K562 (cell line): Measurements from ENCODE around the gene CAMK1D. TPM values are rescaled to one million over a fixed set of nuclear protein-coding genes. Genes with fewer than 3 reads are reported as not detected.

ENCODE experiments used
- CBX8 ChIP-seq: fragments of 200-600 bp; sonication (generic); IDR thresholded peaks from 2 replicates; pipeline ENCODE4 v1.6.1; 2012; ENCODE audit warnings: borderline replicate concordance, mixed run types, low read depth, mild to moderate bottlenecking, moderate library complexity, mixed read lengths, low read length, control low read depth, inconsistent platforms; ENCODE audit not compliant: poor library complexity, severe bottlenecking; ENCODE audit errors: extremely low read depth
- RAD21 ChIP-seq, 2 experiments: fragments of 250-450 bp in 1 of 2; fragments of 450-650 bp in 1 of 2; sonication (Bioruptor Pico) in 1 of 2; formaldehyde crosslinking in 1 of 2; IDR thresholded peaks in 1 of 2; conservative IDR thresholded peaks in 1 of 2; 2 replicates each; pipeline versions ENCODE4 v1.4.0 to v1.8.0; 2020 to 2022; ENCODE audit warnings: mild to moderate bottlenecking in 2 of 2, moderate library complexity in 1 of 2
- polyA plus RNA-seq, 8 experiments: library from polyadenylated mRNA; depleted of rRNA in 4 of 8; stranded (reverse) in 5 of 8; unstranded in 3 of 8; fragments of >200 nt; fragmentation: Nextera tagmentation in 2 of 8; fragmentation: Illumina TruSeq in 1 of 8; extraction: Ambion mirVana in 2 of 8; extraction: Trizol in 1 of 8; gene quantifications; 2 replicates each; pipeline versions ENCODE4 v1.2.1 to v1.2.3, GENCODE V29; 2011 to 2014; ENCODE audit warnings: inconsistent platforms in 1 of 8, missing spikeins in 1 of 8
- total RNA-seq, 7 experiments: library from RNA; depleted of rRNA in 6 of 7; stranded (reverse); fragments of >200 nt in 6 of 7; fragmentation: Illumina TruSeq in 2 of 7; extraction: Trizol in 2 of 7; gene quantifications; 2 replicates each; pipeline versions ENCODE4 v1.2.1 to v1.2.3, GENCODE V29; 2011 to 2021; ENCODE audit warnings: low replicate concordance in 1 of 7
- TF ChIP-seq, protein P1 (sequence below), 2 experiments: fragments of 450-650 bp; formaldehyde crosslinking in 1 of 2; IDR thresholded peaks; 2 replicates each; pipeline versions ENCODE4 v1.4.0 to v1.6.1; 2014 to 2020; ENCODE audit warnings: mild to moderate bottlenecking in 2 of 2, borderline replicate concordance in 1 of 2, low read depth in 1 of 2
- TF ChIP-seq, protein P2 (sequence below), 3 experiments: IDR thresholded peaks in 2 of 3; conservative IDR thresholded peaks in 1 of 3; 2 replicates each; pipeline ENCODE4 v1.5.1; 2011 to 2012; ENCODE audit warnings: low read length in 3 of 3, mild to moderate bottlenecking in 3 of 3, control low read depth in 2 of 3, improper control_type of control experiment in 1 of 3, inconsistent platforms in 1 of 3, low read depth in 1 of 3, mixed read lengths in 1 of 3, moderate library complexity in 1 of 3; ENCODE audit not compliant: insufficient read depth in 2 of 3

The CAMK1D gene
- total and polyA plus RNA-seq, 9 of the 15 experiments (the other 6 are each of a cell fraction or from before 2014, with no cell fraction given), result 0.12 to 0.24 (median 0.20) TPM; not detected in 5

DNA sequence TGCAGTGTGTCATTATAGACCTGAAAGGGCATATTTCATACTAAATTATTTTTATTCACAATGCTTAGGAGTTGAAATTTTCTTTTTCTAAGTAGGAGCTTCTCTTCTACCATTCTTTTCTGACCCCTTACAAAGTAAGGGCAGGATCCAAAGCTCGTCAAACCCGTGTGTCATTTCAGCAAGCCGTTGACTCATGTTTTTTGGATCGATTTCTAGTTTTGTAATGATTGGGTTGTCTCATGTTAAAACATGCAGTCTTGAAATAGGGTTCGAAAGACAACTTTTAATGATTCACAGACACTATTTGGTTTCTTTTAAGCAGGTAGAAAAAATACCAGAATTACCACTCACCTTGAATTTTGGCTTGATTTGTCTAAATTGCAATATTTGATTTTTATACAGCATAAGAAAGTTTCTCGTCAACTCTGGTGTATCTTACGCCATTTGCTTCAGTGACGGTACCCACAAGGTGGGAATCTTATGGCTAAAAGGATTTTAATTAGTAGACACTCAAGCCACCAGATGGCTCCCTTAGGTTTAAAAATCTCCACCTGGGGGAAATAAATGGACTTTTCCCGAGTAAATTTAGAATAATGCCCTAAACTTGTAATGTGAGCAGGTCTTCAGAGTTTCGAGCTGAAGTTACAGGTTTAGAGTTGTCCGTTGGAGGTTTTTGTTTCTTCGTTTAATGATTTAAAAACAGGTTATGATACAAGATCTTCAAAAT, 368.8 kb downstream of the CAMK1D start (continued):
- TF ChIP-seq, protein P1, sequence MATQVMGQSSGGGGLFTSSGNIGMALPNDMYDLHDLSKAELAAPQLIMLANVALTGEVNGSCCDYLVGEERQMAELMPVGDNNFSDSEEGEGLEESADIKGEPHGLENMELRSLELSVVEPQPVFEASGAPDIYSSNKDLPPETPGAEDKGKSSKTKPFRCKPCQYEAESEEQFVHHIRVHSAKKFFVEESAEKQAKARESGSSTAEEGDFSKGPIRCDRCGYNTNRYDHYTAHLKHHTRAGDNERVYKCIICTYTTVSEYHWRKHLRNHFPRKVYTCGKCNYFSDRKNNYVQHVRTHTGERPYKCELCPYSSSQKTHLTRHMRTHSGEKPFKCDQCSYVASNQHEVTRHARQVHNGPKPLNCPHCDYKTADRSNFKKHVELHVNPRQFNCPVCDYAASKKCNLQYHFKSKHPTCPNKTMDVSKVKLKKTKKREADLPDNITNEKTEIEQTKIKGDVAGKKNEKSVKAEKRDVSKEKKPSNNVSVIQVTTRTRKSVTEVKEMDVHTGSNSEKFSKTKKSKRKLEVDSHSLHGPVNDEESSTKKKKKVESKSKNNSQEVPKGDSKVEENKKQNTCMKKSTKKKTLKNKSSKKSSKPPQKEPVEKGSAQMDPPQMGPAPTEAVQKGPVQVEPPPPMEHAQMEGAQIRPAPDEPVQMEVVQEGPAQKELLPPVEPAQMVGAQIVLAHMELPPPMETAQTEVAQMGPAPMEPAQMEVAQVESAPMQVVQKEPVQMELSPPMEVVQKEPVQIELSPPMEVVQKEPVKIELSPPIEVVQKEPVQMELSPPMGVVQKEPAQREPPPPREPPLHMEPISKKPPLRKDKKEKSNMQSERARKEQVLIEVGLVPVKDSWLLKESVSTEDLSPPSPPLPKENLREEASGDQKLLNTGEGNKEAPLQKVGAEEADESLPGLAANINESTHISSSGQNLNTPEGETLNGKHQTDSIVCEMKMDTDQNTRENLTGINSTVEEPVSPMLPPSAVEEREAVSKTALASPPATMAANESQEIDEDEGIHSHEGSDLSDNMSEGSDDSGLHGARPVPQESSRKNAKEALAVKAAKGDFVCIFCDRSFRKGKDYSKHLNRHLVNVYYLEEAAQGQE (IDR thresholded peaks at IDR 0.05; ENCODE audit: borderline replicate concordance), result peak; percentile 14; the same call in 1 of the 2 replicates
- TF ChIP-seq, protein P1 (CRISPR knock-in tag; IDR thresholded peaks at IDR 0.05; ENCODE audit: low read depth), result no peak
- TF ChIP-seq, protein P2, sequence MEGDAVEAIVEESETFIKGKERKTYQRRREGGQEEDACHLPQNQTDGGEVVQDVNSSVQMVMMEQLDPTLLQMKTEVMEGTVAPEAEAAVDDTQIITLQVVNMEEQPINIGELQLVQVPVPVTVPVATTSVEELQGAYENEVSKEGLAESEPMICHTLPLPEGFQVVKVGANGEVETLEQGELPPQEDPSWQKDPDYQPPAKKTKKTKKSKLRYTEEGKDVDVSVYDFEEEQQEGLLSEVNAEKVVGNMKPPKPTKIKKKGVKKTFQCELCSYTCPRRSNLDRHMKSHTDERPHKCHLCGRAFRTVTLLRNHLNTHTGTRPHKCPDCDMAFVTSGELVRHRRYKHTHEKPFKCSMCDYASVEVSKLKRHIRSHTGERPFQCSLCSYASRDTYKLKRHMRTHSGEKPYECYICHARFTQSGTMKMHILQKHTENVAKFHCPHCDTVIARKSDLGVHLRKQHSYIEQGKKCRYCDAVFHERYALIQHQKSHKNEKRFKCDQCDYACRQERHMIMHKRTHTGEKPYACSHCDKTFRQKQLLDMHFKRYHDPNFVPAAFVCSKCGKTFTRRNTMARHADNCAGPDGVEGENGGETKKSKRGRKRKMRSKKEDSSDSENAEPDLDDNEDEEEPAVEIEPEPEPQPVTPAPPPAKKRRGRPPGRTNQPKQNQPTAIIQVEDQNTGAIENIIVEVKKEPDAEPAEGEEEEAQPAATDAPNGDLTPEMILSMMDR (IDR thresholded peaks at IDR 0.05 in 2 of 3, conservative IDR thresholded peaks at IDR 0.05 in 1 of 3; ENCODE audit: insufficient read depth in 2 of 3, low read depth in 1 of 3, low read length in 3 of 3), result peak in 2 of 3 experiments; percentile 12 to 39; a peak in 2 of 6 replicates
- TF ChIP-seq CBX8 (no peak), RAD21 (CRISPR knock-in tag; conservative IDR thresholded peaks at IDR 0.05 in 1 of 2, IDR thresholded peaks at IDR 0.05 in 1 of 2) (peak in 1 of 2 experiments; percentile 41; a peak in 3 of 4 replicates)
- TF ChIP-seq, all 486 proteins: peak for 3
